ENCODE measurements around the gene ZNF672. TPM values are rescaled to one million over a fixed set of nuclear protein-coding genes. Genes with fewer than 3 reads are reported as not detected.

The ZNF672 gene
- total and polyA plus RNA-seq, 2 of the 13 experiments (the other 11 are each of a cell fraction or from before 2014, with no cell fraction given): 17.2 to 22.9 TPM

GRCh38 chr1:248858891-248859889, 21.2 kb downstream of the ZNF672 start, which contains the start of gene ZNF692 (continued):
- TF ChIP-seq, protein P1, sequence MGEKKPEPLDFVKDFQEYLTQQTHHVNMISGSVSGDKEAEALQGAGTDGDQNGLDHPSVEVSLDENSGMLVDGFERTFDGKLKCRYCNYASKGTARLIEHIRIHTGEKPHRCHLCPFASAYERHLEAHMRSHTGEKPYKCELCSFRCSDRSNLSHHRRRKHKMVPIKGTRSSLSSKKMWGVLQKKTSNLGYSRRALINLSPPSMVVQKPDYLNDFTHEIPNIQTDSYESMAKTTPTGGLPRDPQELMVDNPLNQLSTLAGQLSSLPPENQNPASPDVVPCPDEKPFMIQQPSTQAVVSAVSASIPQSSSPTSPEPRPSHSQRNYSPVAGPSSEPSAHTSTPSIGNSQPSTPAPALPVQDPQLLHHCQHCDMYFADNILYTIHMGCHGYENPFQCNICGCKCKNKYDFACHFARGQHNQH (CRISPR knock-in tag; IDR thresholded peaks at IDR 0.05): peak; percentile 65
- no peak for TF ChIP-seq ELK4 (CRISPR knock-in tag; IDR thresholded peaks at IDR 0.05; ENCODE audit: borderline replicate concordance)
- no peak for TF ChIP-seq ADNP (CRISPR knock-in tag; IDR thresholded peaks at IDR 0.05)
- TF ChIP-seq SKI (IDR thresholded peaks at IDR 0.05; ENCODE audit: partially characterized antibody): no peak
- TF ChIP-seq ZBTB8A (CRISPR knock-in tag; IDR thresholded peaks at IDR 0.05; ENCODE audit: borderline replicate concordance, low read depth): no peak
- TF ChIP-seq BRCA1 (CRISPR knock-in tag; IDR thresholded peaks at IDR 0.05): peak; percentile 89; the same call in 1 of the 2 replicates
- TF ChIP-seq ARNT (IDR thresholded peaks at IDR 0.05): no peak
- peak; percentile 8; the same call in 1 of the 2 replicates for TF ChIP-seq MIER3 (CRISPR knock-in tag; IDR thresholded peaks at IDR 0.05; ENCODE audit: borderline replicate concordance)
- TF ChIP-seq ZNF567 (CRISPR knock-in tag; IDR thresholded peaks at IDR 0.05; ENCODE audit: borderline replicate concordance): no peak
- TF ChIP-seq, protein P2, sequence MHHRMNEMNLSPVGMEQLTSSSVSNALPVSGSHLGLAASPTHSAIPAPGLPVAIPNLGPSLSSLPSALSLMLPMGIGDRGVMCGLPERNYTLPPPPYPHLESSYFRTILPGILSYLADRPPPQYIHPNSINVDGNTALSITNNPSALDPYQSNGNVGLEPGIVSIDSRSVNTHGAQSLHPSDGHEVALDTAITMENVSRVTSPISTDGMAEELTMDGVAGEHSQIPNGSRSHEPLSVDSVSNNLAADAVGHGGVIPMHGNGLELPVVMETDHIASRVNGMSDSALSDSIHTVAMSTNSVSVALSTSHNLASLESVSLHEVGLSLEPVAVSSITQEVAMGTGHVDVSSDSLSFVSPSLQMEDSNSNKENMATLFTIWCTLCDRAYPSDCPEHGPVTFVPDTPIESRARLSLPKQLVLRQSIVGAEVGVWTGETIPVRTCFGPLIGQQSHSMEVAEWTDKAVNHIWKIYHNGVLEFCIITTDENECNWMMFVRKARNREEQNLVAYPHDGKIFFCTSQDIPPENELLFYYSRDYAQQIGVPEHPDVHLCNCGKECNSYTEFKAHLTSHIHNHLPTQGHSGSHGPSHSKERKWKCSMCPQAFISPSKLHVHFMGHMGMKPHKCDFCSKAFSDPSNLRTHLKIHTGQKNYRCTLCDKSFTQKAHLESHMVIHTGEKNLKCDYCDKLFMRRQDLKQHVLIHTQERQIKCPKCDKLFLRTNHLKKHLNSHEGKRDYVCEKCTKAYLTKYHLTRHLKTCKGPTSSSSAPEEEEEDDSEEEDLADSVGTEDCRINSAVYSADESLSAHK (CRISPR knock-in tag; IDR thresholded peaks at IDR 0.05; ENCODE audit: borderline replicate concordance): 0 out of 2 replicates have a peak, but pooled peaks have one; percentile 24
- TF ChIP-seq SNAPC2 (CRISPR knock-in tag; IDR thresholded peaks at IDR 0.05): 0 out of 2 replicates have a peak, but pooled peaks have one; percentile 69
- no peak for TF ChIP-seq MAF1 (CRISPR knock-in tag; IDR thresholded peaks at IDR 0.05; ENCODE audit: borderline replicate concordance)
- peak; percentile 72; the same call in 1 of the 2 replicates for TF ChIP-seq LBX2 (CRISPR knock-in tag; IDR thresholded peaks at IDR 0.05; ENCODE audit: borderline replicate concordance)
- peak; percentile 18; the same call in 1 of the 2 replicates for TF ChIP-seq ZSCAN20 (CRISPR knock-in tag; IDR thresholded peaks at IDR 0.05; ENCODE audit: borderline replicate concordance)
- TF ChIP-seq TBP (CRISPR knock-in tag; IDR thresholded peaks at IDR 0.05): no peak
- no peak for TF ChIP-seq ZNF749 (CRISPR knock-in tag; IDR thresholded peaks at IDR 0.05; ENCODE audit: borderline replicate concordance)
- TF ChIP-seq ARNTL (CRISPR knock-in tag; IDR thresholded peaks at IDR 0.05): no peak; the same call in 1 of the 2 replicates
- peak; percentile 81; the same call in 1 of the 2 replicates for TF ChIP-seq NRL (CRISPR knock-in tag; IDR thresholded peaks at IDR 0.05; ENCODE audit: borderline replicate concordance)
- TF ChIP-seq HINFP (CRISPR knock-in tag; IDR thresholded peaks at IDR 0.05; ENCODE audit: low read depth): peak; percentile 9; the same call in 1 of the 2 replicates
- no peak for TF ChIP-seq SMARCC2 (IDR thresholded peaks at IDR 0.05)
- 0 out of 2 replicates have a peak, but pooled peaks have one; percentile 35 for TF ChIP-seq SP140L (CRISPR knock-in tag; IDR thresholded peaks at IDR 0.05; ENCODE audit: borderline replicate concordance)
- TF ChIP-seq KLF6 (CRISPR knock-in tag; IDR thresholded peaks at IDR 0.05): no peak; the same call in 1 of the 2 replicates

Measured in HepG2 (cell line).